HG03108 (cell line): ENCODE results near the gene ARHGAP10.
"Not testable (repeated sequence)": the region's sequence is repeated elsewhere in the genome, so short reads cannot be mapped to it uniquely, and the experiment has no call there.

ENCODE experiments used
- ATAC-seq: cut with Tn5 transposase; IDR thresholded peaks from one replicate; pipeline ENCODE4 v1.9.1; 2021; ENCODE audit warnings: moderate library complexity; ENCODE audit not compliant: unreplicated experiment

ARHGAP10 gene

DNA sequence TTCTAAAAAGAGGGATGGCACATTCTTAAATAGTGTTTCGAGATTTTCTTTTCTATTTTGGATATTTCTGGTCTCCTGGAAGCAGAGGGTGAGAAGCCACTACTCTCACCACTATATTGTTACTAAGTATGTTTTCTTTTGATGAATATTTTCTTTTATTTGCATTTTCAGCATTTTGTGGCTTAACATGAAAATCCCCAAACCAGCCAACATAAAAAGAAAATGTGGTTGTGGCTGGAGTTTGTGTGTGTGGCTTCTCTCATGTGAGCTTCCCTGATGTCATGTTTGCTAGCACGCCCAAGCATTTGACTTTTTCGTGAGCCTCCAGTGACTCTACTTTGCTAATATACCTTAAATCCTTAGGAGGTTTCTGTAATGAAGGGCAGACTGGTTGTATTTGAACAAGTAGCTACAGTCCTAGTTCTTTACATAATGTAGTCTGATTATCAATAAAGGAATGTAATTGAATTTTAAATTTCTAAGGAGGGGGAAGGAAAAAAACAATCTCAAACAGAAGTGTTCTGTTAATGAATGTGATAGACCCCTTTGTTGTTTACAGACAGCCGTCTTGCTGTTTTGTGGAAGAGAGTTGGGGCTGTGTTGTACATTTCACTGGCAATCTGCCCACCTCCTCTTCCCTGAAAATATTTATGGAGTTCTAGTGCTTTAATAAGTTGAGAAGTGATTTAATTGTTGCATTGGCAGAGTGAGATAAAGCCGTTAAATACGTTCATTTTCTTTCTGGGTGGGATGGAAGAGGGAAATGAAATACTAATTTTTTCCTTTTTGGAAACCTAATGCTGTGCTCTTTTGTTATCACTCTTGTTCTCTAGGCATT is 114.6 kb downstream of the ARHGAP10 start:
- ATAC-seq: peak; percentile 53

DNA sequence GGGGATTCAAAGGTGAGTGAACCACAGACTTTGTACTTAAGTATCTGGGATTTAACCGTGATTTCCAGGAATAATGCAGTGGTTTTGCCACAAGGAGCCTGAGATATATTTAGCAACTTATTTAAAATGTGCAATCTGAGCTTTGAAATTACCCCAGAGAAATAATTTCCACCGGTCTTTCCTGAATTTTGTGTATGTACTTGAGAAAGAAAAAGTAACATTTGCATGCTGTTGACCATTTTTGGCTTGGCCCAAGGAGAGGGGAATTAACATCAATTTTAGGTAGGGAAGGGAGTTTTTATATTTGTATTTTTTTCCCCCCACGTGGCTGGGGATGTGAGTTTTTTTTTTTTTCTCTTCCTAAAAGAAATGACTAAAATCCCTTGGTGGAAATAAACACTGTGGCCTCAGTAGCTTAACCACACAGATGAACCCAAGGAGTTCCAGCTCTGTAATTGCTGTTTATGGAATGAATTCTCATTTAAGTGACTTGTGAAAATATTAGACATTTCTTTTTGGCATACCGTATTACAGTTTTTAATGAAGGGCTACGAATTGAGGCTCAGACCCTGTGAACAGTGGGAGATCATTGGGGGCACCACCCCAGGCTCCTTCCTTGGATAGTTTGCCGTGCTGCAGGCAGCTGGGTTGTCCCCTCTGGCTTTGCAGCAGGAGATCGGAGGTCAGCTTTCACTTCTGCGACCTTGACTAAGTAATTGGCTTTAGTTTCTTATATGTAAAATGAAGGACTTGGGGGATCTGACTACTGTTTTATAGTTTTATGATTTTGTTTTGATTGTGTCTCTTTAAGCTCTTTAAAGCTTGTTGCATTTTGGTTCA is 116.1 kb downstream of the ARHGAP10 start:
- no peak for ATAC-seq

GRCh38 chr4:147848634-147849033 is 116.7 kb downstream of the ARHGAP10 start:
- ATAC-seq: no peak

DNA sequence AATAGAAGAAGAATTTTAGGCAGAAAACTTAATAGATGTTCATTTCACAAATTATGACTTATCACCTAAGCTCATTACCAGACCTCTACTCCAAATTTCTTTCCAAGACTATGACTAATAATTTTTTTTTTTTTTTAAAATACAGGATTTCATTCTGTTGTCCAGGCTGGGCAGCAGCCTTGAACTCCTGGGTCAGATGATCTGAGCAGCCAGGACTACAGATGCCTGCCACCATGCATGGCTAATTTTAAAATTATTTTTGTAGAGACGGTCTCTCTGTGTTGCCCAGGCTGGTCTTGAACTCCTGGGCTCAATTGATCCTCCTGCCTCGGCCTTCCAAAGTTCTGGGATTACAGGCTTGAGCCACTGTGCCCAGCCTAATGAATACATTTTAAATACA is 119.2 kb downstream of the ARHGAP10 start:
- no peak for ATAC-seq

GRCh38 chr4:147853706-147854105 is 121.8 kb downstream of the ARHGAP10 start:
- ATAC-seq: no peak

DNA sequence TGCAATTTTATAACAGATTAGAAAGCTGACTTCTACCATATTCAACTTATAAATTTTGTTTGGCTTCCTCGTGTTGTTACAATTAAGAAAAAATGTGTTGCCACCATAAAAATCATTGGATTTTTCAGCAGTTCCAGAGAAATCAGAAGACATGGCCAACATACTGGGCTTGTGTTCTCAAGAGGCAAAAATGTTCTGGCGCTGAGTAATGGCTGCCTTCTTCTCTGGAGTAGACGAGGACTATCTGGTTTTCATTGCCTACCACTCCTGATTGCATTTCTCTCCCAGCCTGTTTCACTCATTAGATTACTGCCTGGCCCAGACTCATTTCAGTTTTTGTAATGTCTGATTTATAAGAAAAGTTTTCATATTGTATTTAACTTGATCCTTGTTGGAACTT is 122.3 kb downstream of the ARHGAP10 start:
- ATAC-seq: no peak

DNA sequence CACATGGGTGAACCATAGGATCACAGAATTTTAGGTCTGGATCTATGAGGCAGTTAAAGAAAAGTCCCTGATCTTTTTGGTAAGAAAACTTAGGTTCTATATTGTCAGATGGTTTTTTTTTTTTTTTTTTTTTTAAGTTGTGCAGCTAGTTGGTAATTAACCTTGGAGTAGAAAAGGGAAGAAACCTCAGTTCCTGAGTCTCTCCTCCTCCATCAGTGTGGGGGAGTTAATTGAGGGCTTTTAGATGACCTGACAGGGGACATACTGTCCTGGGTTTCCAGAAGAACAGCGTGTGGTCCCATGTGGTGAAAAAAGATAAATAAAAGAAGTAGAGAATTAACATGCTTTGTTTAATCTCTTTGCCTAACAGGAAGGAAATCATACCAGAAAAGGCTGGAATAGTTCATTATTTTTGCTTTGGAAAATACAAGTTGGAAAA is 123.7 kb downstream of the ARHGAP10 start:
- ATAC-seq: no peak

GRCh38 chr4:147860960-147861359 is 129.1 kb downstream of the ARHGAP10 start:
- no peak for ATAC-seq

DNA sequence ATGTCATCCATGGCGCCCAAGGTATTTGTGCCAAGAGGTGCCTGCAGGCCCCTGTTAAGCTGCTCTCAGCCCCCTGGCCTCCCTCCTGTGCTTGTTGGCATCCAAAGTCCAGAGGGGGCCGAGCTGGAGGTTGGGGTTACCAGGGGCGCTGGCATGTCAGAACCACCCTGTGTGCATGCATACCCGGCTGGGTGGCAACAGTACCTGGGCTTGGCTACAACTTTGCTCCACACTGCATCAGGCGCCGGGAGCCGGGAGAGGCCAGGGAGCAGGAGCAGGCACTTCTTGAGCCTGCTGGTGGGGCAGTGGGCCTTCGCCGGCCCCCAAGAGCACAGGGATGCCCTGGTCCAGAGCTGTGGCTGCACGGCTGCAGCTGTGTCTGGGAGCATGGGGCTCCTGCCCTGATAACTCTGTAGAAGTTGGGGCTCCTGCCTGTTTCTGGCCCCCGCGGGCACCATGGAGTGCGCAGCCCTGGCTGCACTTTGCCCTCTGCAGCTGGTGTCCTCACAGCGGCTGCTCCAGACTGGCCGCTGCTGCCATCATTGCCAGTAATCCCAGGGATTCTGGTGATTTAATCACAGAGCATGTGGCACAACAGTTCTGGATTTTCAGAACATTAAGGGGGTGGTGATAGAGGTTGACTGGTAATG is 130.3 kb downstream of the ARHGAP10 start:
- no peak for ATAC-seq

GRCh38 chr4:147863111-147863747 is 131.3 kb downstream of the ARHGAP10 start:
- ATAC-seq: no peak

DNA sequence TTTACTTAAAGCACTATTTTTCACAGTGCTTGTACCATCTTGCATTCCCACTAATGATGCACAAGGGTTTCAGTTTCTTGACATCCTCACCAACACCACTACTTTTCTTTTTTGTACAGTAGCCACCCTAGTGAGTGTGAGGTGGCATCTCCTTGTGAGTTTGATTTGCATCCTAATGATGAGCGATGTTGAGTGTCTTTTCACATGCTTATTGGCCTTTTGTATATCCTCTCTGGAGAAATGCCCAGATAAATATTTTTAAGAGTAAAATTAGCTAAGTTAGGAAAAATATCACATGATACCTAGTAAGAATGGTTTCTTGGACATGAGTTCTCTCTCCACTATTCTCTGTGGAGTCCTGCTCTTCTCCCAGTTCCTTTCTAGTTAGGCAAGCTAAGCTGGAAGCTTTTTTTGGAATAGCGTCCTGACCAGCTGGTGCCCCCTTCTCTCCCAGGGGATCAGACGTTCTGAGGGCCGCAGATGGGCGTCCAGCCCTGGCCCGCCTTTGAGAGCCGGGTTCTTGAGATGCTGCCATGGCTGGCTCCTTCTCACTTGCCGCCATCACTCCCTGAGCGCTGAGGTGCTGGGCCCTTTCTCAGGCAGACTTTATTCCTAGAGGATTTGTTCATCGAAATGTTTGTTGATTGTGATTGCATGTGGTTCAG is 132.1 kb downstream of the ARHGAP10 start:
- ATAC-seq: no peak

DNA sequence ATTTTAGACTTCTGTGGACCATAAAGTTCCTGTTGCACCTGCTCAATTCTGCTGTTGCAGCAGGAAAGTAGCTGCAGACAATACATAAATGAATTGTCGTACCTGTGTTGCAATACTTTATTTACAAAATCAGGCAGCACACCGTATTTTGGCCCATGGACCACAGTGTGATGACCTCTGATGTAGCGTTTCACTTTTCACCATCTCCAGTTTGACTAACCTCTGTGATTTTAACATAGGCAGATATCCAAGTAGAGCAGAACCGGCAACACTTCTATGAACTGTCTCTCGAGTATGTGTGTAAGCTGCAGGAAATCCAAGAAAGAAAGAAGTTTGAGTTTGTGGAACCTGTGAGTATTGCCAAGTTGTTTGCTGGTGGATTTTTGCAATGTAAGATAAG is 132.7 kb downstream of the ARHGAP10 start:
- ATAC-seq: no peak

DNA sequence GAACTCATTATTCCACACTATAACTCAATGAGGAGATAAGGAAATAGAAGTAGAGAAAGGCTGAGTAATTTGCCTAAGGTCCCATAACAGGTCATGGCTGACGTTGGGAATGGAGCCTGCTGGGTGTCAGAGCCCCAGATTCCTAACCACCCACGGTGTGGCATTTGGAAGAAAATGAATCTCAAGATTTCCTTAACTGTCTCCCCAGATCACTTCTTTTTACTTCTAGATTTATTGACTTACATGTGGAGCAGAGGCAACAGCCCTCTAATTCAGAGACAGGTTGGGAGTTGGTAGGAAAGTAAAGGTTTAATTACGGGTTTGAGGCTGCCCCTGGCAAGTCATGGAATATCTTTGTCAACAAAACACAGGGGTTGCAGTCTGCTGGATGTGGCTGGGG is 134.0 kb downstream of the ARHGAP10 start:
- no peak for ATAC-seq

GRCh38 chr4:147866532-147867271 is 134.8 kb downstream of the ARHGAP10 start:
- peak; percentile 83 for ATAC-seq

- ATAC-seq: no peak
Observed at GRCh38 chr4:147874109-147874508, 142.2 kb downstream of the ARHGAP10 start.

- ATAC-seq: no peak
Observed at GRCh38 chr4:147877308-147877771, 145.5 kb downstream of the ARHGAP10 start.

DNA sequence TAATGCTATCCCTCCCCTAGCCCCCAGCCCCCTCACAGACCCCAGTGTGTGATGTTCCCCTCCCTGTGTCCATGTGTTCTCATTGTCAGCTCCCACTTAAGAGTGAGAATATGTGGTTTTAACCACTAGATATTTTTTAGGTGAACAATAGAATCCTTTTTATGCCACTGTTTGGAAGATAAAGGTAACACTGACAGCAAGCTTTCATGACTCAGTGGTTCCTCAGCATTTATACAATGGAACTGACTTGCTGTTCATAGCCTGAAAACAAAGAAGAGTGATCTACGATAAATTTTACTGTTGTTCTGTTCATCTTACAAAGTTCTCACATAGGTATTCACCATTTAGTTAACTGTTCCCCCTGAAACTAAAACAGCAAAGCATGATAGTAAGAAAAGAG is 147.8 kb downstream of the ARHGAP10 start:
- ATAC-seq: no peak

DNA sequence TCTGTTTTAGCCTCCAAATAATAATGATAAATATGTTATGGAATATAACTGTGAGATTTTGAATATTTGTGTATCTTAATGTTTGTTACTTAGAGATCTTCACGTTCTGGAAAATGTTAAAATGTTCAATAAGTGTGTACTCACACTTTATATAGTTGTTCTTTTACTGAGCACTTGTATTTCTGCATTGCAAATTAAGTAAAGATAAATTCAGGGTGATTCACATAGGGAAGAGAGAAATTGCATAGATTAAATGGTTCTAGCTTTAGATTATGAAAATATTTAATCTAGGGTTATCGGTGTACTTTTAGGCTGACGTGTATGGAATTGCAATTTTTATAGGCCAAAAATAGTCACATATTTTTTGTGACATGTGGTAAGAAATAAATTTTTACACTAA is 148.6 kb downstream of the ARHGAP10 start:
- ATAC-seq: no peak

- no peak for ATAC-seq
Observed at GRCh38 chr4:147884536-147884935, 152.6 kb downstream of the ARHGAP10 start.

GRCh38 chr4:147885216-147885615 is 153.3 kb downstream of the ARHGAP10 start:
- ATAC-seq: not testable (repeated sequence)
